DOHH2 (cell line): ENCODE results near the gene SOBP.

Experiments
- EZH2phosphoT487 ChIP-seq: fragments of 200-600 bp; sonication (generic); IDR thresholded peaks from 2 replicates; pipeline ENCODE4 v1.6.1; 2017; ENCODE audit warnings: borderline replicate concordance, mild to moderate bottlenecking, antibody characterized with exemption, low read length, moderate library complexity, mixed read lengths
- TF ChIP-seq, protein P1 (sequence below): fragments of 200-600 bp; sonication (generic); IDR thresholded peaks from one replicate; pipeline ENCODE4 v1.5.1; 2014; ENCODE audit warnings: antibody characterized with exemption, mild to moderate bottlenecking, low read depth, low read length; ENCODE audit not compliant: poor library complexity, severe bottlenecking

DNA sequence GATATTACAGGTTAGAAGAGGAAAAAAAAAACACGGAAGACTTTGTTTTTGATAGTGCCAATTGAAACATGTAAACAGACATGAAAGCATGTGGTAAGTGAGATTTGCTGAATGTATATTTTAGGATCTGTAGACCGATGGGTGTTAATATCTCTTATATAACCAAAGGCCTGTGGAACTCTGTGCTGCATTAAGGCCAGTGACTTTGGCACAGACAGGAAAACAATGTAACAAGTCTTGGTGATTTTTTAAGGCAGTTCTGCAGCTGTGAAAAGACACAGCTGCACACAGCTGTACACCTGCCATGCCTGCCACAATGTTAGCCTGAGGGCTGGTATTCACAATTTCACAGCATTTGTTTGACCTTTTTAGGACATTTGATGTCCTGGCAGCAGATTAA is 6.1 kb downstream of the SOBP start:
- TF ChIP-seq, protein P1, sequence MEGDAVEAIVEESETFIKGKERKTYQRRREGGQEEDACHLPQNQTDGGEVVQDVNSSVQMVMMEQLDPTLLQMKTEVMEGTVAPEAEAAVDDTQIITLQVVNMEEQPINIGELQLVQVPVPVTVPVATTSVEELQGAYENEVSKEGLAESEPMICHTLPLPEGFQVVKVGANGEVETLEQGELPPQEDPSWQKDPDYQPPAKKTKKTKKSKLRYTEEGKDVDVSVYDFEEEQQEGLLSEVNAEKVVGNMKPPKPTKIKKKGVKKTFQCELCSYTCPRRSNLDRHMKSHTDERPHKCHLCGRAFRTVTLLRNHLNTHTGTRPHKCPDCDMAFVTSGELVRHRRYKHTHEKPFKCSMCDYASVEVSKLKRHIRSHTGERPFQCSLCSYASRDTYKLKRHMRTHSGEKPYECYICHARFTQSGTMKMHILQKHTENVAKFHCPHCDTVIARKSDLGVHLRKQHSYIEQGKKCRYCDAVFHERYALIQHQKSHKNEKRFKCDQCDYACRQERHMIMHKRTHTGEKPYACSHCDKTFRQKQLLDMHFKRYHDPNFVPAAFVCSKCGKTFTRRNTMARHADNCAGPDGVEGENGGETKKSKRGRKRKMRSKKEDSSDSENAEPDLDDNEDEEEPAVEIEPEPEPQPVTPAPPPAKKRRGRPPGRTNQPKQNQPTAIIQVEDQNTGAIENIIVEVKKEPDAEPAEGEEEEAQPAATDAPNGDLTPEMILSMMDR = no peak
- TF ChIP-seq EZH2phosphoT487 = no peak
